NCI-H187 treated with DMSO at 0.1 percent for 48 hours (cell line): ENCODE measurements around the gene SNRPD3.
"Not testable (repeated sequence)": the region's sequence is repeated elsewhere in the genome, so short reads cannot be mapped to it uniquely, and the experiment has no call there.

Experiments used
- DNase-seq: peaks from one replicate; lab custom pipeline; 2025; lab: John Stamatoyannopoulos, UW

SNRPD3 gene

DNA sequence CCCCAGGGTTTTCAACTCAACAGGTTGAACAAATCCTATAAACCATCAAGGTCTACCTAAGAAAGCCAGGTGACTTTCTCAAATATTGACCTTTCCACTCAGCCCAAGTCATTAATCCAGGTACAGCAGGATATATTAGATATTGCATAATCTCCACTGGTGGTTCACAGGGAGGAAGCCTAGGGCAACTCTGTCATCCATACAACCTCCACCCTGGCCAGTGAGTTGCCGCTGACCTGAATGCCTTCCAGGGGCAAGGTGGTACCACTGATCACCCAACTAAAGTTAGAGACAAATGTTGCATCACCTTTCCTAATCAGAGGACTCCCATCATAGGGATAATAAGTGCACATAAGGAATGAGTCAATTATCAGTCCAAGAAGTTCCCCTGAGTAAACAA is 23.7 kb upstream of the SNRPD3 start:
- no peak for DNase-seq

DNA sequence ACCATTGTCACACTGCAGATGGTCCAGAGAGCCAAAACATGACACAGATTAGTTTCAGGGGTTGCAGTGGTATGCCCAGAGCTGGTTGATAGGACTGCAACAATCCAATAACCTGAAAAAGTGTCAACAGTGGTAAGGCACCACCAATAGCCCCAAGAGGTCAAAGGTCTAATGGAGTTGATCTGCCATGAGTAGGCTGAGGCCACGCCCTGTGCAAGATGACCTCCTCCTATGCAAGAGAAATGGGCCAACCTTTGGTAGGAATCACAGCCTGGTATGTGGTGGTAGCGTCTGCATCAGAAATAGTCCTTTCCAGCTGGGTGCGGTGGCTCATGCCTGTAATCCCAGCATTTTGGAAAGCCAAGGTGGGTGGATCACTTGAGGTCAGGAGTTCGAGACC is 20.5 kb upstream of the SNRPD3 start:
- no peak for DNase-seq

DNA sequence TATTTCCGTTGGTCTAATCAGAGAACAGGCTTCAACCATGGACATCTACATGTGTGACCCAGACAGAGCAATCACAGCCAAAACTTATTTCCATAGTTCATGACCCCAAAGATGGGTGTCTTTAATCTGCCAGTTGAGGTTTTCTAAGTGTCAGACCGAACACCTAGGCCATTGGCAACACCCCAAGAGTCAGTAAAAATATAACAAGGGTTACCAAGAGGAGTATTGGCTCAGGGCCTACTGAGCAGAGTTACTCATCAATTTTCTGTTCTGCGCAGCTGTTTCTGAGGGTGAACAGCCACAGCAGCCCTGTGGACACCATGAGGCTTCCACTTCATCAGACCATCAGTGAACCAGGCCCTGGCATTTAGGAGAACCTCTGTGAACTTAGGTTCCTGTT is 19.7 kb upstream of the SNRPD3 start:
- DNase-seq = no peak

DNA sequence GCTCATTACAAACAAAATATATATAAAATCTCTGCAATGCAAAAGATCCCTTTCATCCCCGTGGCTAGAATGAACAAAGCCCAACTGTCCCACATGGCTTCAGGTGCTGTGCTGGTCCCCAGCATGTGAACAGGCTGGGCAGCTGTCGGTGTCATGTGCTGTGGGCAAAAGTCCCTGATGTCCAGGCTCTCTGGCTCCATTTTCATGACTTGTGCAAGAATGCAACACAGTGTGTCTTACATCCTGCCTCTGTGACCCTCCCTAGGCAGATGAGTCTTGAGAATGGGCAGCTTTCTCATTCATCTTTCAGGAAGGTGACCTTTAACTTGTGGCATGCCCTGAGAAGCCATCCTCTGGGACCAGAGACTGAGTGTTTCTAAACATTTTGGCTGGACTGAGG is 15.3 kb upstream of the SNRPD3 start:
- DNase-seq = no peak

DNA sequence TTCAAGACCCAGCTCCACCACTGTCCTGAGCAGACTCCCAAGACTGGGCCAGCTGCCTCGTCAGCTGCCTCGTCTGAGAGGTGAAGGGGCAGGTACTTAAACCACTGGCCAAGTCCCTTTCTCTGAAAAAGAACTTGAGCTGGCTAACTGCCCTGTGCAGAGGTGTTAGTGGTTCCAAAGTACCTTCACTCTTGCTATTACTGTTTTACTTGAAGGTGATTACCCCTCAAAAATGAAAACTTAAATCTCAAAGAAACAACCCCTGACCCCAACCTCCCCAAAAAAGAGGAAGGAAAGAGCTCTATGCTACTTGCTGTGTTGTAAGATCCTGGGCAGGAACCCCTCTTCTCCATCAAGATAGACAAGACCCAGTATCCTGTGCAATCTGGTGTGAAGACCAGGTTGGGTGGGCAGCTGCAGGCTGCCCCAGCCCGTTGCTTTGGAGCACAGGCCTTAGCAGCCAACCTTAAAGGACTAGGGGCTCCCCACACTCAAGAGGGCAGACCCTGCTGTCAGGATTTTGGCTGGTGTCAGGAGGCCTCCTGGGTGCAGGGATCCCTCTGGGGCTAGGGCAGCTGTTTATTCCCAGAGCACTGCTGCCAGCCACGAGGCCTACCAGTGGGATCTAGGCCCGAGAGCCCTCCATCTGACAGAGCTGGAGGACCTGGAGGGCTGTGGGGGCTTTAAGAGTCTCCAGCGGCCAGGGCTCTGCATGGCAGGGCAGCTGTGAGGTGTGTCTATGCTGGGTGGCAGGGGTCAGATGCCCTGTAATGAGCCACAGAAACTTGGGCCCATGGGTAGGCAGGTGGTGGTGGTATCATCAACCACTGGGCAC is 13.9 kb upstream of the SNRPD3 start:
- no peak for DNase-seq

DNA sequence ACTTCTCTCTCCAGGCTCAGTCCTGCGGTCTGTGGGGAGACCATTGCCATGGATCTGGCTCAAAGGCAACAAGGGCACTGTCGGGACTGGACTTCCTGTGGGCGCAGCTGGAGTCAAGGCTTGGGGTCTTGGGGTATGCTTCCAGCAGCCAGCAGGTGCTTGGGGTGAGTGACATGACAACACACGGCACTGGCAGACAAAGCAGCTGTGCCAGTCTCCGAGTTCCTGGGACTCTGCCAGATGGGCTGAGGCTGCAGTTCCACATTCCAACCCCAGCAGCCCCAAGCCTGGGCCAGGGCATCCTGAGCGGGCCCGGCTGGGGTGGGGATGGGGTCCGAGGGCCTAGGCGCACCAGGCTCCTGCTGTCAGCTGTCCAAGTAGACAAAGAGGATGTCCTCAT is 13.2 kb upstream of the SNRPD3 start:
- DNase-seq = no peak

DNA sequence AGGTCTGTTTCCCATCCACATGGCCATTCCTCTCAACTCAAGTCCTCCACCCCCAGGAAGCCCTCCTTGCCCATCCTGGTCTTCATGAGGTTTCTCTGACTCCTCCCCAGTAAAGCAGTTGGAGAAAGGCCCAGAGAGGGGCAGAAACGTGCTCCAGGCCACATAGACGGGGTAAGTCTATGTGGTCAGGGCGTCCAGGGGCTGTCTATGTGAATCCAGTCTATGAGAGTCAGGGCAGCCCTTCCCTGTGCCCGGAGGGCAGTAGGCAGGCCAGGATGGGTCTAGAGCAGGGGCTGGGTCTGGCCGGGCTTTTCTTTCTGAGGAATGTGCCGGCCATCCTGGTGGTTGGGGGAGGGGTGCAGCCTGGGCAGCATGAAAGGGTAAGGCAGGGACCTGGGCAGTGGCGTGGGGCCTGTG is 12.6 kb upstream of the SNRPD3 start:
- DNase-seq = no peak

DNA sequence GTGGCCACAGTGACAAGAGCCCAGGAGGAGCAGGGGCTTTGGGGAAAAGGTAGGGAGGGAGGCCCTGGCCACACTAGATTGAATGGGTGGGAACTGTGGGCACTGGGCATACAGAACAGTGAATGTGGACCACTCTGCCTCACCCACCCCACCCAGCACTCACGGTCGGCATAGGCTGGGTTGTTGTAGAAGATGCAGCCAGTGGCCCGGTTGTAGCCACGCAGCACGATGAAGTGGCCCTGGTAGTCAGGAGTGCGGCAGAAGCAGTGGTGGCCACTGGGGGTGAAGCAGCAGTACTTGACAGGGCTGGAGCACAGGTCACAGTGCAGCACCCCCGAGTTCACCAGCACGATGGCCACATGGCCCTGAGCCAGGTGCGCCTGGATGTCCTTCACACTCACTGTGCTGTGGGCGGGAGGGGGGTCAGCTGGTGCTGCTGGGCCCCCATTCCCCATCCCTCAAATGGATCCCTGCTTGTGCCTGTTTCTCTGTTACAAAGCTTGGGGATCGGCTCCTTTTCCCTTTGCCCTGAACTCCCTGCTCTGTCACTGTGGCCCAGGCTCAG is 12.0 kb upstream of the SNRPD3 start:
- no peak for DNase-seq

DNA sequence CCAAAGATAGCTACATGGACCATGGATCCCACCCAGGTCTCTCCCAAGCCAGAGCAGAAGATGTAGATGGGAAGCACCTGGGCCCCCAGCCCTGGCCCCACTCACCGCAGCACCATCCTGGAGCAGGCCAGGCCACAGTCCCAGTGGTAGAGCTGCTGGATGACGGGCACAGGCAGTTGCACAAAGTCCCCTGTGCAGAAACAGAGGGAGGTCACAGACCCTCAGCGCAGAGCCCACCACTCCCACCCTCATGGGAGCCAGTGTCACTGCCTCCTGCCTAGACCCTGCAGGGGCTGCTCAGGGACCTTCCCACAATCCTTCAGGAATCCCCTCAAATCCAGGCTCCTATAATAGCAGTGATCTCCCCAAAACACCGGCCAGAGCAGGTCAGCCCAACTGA is 7.0 kb upstream of the SNRPD3 start:
- DNase-seq = no peak

DNA sequence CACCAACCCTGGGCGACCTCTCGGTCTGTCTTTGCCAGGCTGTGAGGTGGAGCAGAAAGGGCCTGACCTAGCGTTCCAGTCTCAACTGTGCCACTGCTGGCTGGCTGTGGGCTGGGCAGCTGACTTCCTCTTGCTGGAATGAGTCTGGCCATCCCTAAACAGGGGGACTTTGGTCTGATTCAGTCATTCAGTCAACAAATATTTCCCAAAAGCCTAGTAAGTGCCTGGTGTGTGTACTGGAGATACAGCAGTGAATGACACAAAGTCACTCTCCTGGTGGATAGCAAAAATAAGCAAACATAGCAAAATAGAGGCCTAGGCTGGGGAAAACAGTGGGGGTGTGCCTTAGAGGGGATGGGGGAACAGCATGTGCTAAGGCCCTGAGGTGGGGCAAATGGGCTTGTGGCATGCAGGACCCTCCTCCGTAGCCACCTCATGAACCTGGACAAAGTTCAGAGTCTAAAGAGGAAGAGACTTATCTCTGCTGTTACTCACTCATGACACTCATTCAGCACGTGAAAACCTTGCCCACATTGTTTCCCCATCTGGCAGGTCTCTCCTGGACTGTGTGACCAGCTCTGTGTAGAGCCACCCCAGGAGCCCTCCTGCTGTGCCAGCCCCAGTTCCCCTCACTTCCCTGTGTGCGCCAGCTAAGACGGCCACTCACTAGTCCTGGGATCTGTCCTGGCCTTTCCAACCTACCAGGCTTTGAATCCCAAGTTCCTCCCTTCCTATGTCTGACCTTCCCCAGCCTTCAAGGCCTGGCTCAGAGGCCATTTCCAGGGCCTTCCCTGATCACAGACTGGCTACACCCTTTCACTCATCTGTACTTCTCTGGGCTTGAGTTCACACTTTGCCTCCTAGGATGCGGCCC is 5.5 kb upstream of the SNRPD3 start:
- no peak for DNase-seq

DNA sequence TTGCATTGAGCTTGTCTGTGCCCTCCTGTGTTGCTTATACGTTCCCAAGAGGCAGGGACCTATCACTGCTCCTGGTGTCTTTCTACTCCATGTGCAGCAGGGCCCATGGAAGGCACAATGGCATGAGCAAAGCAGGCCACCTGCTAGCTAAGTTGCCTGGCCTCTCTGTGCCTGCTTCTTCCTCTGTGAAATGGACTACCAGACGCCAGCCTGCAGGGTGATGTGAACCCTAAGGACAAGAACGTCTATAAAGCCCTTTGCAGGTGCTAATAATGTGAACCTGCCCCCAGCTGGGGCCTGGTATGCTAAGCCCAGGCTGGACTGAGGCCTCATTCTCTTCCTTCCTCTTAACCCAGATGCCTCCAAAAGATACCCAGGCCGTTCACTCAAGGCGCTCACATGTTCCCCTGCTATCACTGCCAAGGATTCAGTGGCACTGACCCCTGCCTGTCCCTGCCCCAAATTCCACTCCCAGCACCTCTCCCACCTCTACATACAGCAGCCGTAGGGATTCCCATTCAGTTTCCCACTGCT is 4.8 kb upstream of the SNRPD3 start:
- no peak for DNase-seq

DNA sequence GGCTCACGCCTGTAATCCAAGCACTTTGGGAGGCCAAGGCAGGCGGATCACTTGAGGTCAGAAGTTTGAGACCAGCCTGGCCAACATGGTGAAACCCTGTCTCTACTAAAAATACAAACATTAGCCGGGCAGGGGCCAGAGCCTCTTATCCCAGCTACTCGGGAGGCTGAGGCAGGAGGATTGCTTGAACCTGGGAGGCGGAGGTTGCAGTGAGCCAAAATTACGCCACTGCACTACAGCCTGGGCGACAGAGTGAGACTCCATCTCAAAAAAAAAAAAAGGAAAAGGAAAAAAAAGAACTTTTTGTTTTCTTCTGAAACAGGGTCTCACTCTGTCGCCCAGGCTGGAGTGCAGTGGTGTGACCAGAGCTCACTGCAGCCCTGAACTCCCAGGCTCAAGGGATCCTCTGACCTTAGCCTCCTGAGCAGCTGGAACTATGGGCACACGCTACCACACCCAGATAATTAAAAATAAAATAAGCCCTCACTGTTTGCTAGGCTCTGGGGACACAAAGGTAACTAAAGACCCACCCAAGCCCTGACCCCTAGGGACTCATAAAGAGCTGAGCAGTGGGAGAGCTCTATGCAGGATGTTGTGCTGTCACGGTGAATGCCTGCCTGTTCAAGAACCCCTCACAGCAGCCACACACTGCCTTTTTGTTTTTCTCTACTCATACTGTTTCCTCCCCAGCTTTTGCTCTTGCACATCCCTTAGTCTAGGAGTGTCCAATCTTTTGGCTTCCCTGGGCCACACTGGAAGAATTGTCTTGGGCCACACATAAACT is 3.1 kb upstream of the SNRPD3 start:
- not testable (repeated sequence) for DNase-seq

DNA sequence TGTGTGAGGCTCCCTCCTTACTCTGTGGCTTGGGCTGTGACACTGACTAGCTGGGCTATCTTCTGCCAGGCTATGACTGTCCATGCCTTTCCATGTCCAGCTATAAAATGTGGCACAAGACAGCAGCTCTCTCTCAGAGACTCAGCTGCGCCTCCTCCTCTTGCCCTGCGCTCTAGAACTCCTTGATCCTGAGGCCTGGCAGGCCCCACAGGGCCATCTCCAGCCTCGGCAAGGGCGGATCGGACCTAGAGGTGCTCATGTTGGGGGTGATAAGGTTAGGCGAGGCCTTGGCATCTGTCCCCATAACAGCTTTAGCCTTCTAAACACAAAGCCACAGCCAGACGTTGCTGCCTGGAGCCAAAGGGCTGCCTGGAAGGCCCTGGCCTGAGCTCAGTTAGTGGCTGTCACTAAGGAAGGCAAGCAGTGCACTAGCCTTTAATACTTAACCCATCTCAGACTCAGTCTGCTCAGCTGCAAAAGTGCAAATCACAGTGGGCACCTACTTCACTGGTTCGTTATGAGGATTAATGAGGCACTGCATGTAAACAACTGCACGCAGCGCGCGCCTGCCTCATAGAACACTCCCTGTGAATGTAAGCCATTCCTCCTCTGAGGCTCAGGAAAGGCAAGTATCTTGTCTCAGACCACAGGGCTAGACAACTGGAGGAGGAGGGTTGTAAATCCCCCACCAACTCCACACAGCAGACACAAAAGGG is 2.0 kb upstream of the SNRPD3 start:
- no peak for DNase-seq

DNA sequence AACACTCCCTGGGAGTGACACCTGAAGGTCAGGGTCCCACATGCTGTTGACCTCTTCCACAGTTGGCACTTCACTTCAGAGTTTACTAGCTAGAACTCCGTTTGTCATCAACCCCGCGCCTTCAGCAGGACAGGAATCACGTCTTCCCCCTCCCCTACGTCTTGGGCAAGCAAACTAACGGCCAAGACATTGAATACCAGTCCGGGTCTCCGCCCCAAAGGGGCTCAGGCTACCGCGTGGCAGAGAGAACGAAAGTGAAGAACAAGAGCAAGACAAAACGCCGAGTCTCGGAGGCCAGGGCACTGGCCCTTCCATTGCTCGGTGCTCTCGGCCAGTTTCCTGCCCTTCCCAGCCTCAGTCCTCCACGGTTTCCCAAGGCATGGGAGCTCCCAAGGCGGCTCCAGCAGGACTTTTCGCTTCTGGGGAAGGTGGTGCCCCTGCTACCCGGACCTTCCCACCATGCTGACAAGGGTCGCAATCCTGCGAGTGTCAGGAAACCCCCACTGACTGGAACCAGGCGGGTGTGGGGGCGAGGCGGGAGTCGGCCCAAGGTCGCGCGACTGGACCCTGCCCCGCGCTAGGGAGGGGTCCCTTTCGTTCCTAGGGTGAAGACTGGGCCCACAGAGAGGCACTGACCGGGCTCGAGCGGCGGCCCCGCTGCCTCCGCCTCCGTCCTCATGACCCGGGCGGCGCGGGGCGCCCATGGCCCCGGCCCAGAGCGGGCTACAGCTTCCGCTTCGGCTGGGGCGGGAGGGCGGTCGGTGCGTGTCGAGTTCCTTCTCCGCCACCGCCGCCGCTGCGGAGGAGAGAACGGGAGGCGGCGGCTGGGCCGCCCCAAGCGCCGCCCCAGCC is 1.3 kb upstream of the SNRPD3 start, which contains the start of gene GUCD1:
GUCD1 (minus strand) TSS at position 826 of the 852 bp plus-strand sequence; CDS start at position 679, 147 bp downstream.
- no peak for DNase-seq

DNA sequence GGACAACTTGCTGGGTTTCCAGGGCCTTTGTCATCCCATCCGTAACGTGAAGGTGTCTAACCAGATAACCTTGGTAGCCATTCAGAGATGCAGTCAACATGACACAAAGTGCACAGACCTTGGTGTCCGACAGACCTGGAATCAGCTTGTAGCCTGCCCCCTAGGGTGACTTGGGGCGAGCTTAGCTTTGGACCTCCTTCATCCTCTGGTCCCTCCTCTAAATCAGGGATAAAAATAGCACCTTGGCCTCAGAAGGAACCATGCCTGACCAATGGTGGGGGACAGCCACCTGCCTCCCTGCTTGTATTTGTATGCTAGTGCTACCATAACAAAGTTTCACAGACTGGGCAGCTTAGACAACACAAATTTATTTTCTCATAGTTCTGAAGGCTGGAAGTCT is 3.7 kb downstream of the SNRPD3 start:
- DNase-seq = no peak

DNA sequence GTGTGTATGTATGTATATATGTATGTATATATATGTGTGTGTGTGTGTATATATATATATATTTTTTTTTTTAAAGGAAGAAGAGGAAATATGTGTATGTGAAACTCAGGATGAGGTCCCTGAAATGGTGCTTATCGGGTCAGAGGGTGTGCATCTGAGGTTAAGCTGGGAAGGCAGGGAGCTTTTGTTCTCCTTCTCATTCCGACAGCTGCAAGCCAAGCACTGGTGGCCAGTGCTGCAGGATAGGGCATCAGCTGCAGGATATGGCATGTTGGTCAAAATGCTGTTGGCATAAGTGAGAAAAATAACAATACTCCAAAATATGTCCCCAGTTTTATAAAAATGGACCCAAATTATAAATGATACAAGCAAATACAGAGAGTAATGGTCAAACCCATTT is 7.4 kb downstream of the SNRPD3 start:
- DNase-seq = no peak

DNA sequence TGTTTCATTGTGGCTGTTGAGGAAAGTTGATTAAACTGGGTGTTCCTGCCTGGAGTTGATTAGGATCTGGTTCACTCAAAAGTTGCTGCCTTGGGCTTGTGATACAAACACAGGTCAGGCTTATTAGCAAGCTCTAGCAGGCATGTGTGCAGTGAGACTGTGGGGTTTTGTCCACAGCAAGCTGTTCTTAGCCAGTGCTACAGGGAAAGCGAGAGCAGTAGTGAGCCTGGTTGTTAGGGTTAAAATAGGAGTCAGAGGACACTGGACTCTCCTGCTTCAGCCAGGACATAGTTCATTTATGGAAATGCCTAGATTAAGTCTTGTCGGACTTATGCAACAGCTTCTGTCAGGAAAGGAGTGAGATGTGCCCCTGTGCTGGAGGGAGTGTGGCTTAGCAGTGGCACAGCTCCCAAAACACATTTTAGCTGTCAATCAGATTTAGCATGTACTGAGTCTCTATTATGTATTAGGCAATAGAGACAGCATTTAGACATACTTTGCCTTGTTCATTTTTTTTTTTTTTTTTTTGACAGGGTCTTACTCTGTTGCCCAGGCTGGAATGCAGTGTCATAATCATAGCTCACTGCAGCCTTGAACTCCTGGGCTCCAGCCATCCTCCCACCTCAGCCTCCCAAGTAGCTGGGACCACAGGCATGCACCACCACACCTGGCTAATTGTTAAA is 8.7 kb downstream of the SNRPD3 start:
- no peak for DNase-seq

DNA sequence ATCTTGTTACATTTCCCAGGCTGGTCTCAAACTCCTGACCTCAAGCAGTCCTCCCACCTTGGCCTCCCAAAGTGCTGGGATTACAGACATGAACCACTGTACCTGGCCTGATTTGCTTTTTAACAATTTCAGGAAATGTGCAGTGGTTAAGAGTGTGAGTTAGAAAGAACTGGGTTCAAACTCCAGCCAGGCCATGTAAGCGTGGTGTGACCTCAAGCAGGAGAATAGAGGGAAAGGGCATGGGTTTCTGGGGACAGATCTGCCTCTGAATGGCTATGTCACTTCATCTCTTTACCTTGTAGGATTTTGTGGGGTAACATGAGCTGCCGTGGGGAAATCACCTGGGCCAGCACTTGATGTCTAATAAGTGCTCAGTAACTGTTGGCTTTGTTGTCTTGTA is 9.3 kb downstream of the SNRPD3 start:
- no peak for DNase-seq

DNA sequence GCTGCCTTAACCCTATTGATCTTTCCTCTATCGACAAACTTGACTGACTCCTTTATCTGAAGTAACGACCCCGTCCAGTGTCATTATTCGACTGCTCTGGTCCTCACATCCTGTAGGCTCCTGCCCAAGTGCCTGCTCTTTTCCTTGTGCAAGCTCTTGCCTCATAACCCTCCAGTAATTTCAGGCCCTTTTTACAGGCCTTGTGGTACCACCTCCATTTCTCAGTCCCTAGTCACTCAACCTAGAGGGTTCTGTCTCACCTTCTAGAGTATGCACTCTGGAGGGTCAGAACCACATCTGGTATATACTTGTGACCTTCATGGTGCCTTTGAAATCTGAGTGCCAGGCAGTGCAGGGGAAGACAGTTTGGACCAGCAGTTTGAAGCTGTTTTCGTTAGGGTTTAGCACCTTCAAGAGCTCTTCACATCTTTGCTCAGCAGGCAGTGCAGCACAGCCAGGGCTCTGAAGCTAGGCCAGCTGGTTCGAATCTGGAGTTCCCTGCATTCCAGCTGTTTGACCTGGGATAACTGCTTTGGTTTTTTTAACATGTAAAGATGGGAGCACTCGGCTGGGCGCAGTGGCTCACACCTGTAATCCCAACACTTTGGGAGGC is 11.2 kb downstream of the SNRPD3 start:
- peak; percentile 3 for DNase-seq
